Right hindlimb (tissue), 1 donor: ENCODE measurements around the gene OR4M2.
"Not testable (repeated sequence)": the region's sequence is repeated elsewhere in the genome, so short reads cannot be mapped to it uniquely, and the experiment has no call there.

ENCODE experiments used
- DNase-seq: peaks from one replicate; pipeline ENCODE4 v3.0.0-alpha.2; 2018

OR4M2 gene, protein sequence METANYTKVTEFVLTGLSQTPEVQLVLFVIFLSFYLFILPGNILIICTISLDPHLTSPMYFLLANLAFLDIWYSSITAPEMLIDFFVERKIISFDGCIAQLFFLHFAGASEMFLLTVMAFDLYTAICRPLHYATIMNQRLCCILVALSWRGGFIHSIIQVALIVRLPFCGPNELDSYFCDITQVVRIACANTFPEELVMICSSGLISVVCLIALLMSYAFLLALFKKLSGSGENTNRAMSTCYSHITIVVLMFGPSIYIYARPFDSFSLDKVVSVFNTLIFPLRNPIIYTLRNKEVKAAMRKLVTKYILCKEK

DNA sequence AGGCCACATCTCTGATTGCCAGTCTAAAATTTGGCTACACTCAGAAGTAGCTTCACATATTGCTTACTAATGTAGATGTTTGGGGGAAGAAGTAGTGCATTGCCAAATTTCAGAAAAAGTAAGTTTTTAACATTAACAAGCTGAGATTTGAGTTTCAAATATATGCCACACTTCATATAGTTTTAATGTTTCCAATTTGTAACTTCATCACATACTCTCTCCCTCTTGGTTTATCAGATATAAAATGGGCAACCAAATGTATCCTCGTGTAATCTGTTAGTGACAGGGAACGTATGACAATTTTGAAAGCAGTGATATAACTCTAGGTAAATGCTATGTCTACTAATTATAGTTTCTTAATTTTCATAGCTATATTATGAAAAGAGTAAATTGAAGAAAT, at the start of gene OR4M2:
Gene OR4M2 (plus strand): TSS at position 301 of the 400 bp plus-strand sequence. CDS start 98 bp downstream, at position 399.
- not testable (repeated sequence) for DNase-seq

DNA sequence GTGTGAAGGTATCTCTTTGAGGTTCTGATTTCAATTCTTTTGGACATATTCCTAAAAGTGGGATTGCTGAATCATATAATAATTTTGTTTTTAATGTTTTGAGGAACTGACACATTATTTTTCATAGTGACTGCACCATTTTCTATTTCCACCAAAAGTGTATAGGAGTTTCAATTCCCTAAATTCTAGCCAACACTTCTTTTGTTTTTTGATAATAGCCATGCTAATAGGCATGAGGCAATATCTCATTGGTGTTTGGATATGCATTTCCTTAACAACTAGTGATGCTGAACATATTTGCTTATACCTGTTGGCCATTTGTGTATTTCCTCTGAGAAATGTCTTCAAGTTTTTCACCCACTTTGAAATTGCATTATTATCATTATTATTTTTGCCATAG, 11.1 kb upstream of the OR4M2 start:
- DNase-seq: not testable (repeated sequence)

DNA sequence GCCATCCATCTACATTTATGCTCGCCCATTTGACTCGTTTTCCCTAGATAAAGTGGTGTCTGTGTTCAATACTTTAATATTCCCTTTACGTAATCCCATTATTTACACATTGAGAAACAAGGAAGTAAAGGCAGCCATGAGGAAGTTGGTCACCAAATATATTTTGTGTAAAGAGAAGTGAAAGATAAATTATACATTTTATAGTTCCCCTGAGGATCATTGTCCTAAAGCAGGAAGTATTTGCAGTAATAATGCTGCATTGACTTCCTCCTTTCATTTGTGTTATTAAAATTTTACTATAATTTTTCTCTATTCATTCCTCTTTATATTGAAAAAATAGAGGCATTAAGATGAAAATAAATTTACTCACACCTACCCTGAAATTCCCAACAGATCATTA, 1.1 kb downstream of the OR4M2 start:
- not testable (repeated sequence) for DNase-seq

DNA sequence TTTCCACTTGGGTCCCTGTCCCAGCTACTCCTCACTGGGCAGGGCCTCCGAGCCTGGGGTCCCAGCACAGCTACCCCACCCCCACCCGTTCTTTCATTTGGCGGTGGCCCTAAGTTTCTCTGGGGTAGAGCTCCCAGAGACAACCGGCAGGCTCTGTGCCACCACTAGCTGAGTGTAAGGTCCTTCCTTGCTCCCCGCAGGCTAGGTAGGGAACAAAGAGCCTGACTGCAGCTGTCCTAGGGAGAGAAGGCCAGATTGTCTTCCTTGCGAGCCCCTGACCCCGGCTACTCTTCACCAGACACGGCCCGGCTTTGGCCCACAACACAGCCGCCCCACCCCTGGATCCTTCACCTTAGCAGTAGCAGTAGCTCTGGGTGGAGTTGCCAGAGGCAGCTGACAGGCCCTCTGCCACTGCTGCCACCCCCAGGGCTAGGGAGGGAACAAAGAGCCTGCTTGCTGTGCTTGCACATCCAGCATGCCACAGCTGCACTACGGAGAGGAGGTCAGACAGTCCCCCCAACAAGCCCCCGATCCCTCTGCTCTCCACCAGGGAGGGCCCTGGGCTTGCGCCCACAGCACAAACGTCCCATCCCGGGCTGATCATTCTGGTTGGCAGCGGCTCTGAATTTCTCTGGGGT, 18.4 kb downstream of the OR4M2 start:
- DNase-seq: not testable (repeated sequence)

DNA sequence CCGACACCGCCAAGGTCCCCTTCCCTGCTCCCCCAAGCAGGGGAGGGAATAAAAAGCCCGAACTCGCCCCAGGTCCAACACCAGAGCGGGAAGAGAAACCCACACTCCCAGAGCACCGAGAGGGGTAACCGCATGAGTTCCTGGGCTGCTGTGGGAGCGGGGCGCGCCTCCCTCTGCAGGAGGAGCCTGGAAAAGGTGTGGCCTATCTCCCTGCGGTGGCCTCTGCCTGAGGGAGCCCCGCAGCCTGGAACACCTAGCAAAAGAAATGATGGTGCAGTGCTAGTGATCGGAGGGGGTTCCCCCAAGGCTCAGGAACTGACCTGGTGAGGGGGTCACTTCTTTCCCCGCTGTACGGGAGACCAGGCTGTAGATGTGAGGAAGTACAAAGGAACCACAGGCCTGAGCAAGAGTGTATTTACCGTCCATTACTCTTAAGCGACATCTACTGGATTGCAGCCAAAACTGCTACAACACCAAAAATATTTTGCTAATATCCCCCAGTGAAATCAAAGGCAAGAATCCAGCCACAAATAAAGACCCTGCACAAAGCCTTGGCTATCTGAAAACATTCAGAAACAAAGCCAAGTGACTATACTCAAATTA, 19.1 kb downstream of the OR4M2 start:
- not testable (repeated sequence) for DNase-seq

DNA sequence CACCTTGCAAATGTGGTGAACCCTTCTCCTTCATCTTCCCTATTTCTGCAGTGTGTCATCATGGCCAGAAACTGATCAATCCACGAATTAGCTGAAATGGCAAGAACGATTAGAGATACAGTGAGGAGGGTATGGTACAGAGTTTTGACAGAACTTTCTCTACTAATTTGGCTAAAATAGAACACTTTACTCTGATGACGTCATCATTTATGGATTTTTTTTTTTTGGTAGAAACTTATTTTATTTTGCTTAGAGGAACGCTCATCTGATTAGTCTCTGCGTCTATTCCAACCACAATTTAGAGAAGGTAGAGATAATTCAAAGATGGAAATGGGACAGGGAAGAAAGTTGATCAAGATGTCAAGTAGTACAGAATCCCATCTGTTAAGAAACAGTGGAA, 41.7 kb downstream of the OR4M2 start:
- DNase-seq: not testable (repeated sequence)
